ENCODE results near the gene SOS1. TPM values are rescaled to one million over a fixed set of nuclear protein-coding genes. Genes with fewer than 3 reads are reported as not detected.

SOS1 gene
- total and polyA plus RNA-seq, 4 donors, result 3.9 to 97.6 (median 14.6) TPM

- DNase-seq (no peak), ATAC-seq (ENCODE audit: insufficient read depth, low FRiP score) (no peak)
- Histone ChIP-seq H3K27ac (ENCODE audit: low read depth in 1 of 2, low read length in 1 of 2) (no peak overlapping the region), H3K27me3 (ENCODE audit: control insufficient read depth in 3 of 3, insufficient read depth in 3 of 3, low read length in 2 of 3) (no peaks in the 10 kb centered on the region), H3K9ac (ENCODE audit: insufficient read depth in 1 of 2, low read length in 2 of 2) (no peak overlapping the region), H3K36me3 (ENCODE audit: control insufficient read depth in 4 of 4, insufficient read depth in 4 of 4, low read length in 4 of 4) (no peaks in the 10 kb centered on the region), H3K4me3 (no peak overlapping the region), H3K9me3 (ENCODE audit: control insufficient read depth in 4 of 4, insufficient read depth in 3 of 4, low read length in 3 of 4) (no peaks in the 10 kb centered on the region), H3K4me1 (ENCODE audit: control insufficient read depth in 5 of 5, insufficient read depth in 5 of 5, low read length in 5 of 5) (peaks cover 0 to 7% (median 4%) of the 10 kb centered on the region in 5 donors)
- 82 to 85% methylated on average over 24 of the region's 24 CpGs for WGBS, 2 donors
- no peak for TF ChIP-seq CTCF (IDR thresholded peaks at IDR 0.05; ENCODE audit: control extremely low read depth, extremely low read depth)
Measured at GRCh38 chr2:38959466-38959865, 161.4 kb downstream of the SOS1 start.

DNA sequence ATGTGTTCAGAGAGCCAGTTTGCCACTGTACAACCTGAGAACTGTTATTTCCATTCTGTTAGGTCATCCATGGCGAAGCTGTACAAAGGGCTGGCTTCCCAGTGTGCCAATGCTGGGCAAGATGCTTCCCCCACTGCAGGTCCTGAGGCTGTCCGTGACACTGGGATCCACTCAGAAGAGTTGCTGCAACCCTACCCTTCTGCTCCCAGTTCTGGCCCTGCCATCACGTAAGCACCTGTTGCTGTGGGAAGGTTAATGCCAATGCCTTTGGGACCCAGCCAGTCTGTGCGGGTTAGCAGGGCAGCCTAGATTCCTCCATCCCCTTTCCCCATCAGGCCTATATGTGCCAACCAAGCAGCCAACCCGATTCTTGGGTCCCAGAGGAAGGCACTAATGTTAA is 162.9 kb downstream of the SOS1 start:
- WGBS, 2 donors, result 95 to 97% methylated on average over 5 of the region's 5 CpGs
- no peak overlapping the region for H3K4me3 ChIP-seq
- H3K27ac ChIP-seq (ENCODE audit: low read depth in 1 of 2, low read length in 1 of 2), result no peak overlapping the region
- no peak for TF ChIP-seq CTCF (IDR thresholded peaks at IDR 0.05; ENCODE audit: control extremely low read depth, extremely low read depth)
- H3K27me3 ChIP-seq (ENCODE audit: control insufficient read depth in 3 of 3, insufficient read depth in 3 of 3, low read length in 2 of 3), result no peaks in the 10 kb centered on the region
- no peak for ATAC-seq (ENCODE audit: insufficient read depth, low FRiP score)
- H3K36me3 ChIP-seq (ENCODE audit: control insufficient read depth in 4 of 4, insufficient read depth in 4 of 4, low read length in 4 of 4), result no peaks in the 10 kb centered on the region
- no peaks in the 10 kb centered on the region for H3K9me3 ChIP-seq (ENCODE audit: control insufficient read depth in 4 of 4, insufficient read depth in 3 of 4, low read length in 3 of 4)
- DNase-seq, result no peak
- no peak overlapping the region for H3K9ac ChIP-seq (ENCODE audit: insufficient read depth in 1 of 2, low read length in 2 of 2)
- H3K4me1 ChIP-seq (ENCODE audit: control insufficient read depth in 5 of 5, insufficient read depth in 5 of 5, low read length in 5 of 5), result peaks cover 0 to 7% (median 4%) of the 10 kb centered on the region in 5 donors

GRCh38 chr2:38951766-38952165 is 169.1 kb downstream of the SOS1 start:
- TF ChIP-seq CTCF (IDR thresholded peaks at IDR 0.05; ENCODE audit: control extremely low read depth, extremely low read depth), result no peak
- H3K4me3 ChIP-seq, result no peak overlapping the region
- DNase-seq, result peak; percentile 79 to 93 (median 87)

GRCh38 chr2:38948995-38949394 is 171.9 kb downstream of the SOS1 start:
- H3K9ac ChIP-seq (ENCODE audit: insufficient read depth in 1 of 2, low read length in 2 of 2), result no peak overlapping the region
- H3K36me3 ChIP-seq (ENCODE audit: control insufficient read depth in 4 of 4, insufficient read depth in 4 of 4, low read length in 4 of 4), result no peaks in the 10 kb centered on the region
- no peak overlapping the region for H3K27ac ChIP-seq (ENCODE audit: low read depth in 1 of 2, low read length in 1 of 2)
- WGBS, 2 donors, result 79% methylated on average over 4 of the region's 4 CpGs
- peaks cover 0 to 11% (median 0%) of the 10 kb centered on the region in 5 donors for H3K4me1 ChIP-seq (ENCODE audit: control insufficient read depth in 5 of 5, insufficient read depth in 5 of 5, low read length in 5 of 5)
- DNase-seq (no peak), ATAC-seq (ENCODE audit: insufficient read depth, low FRiP score) (no peak)
- peaks cover 0 to 2% (median 0%) of the 10 kb centered on the region in 4 donors for H3K9me3 ChIP-seq (ENCODE audit: control insufficient read depth in 4 of 4, insufficient read depth in 3 of 4, low read length in 3 of 4)
- H3K27me3 ChIP-seq (ENCODE audit: control insufficient read depth in 3 of 3, insufficient read depth in 3 of 3, low read length in 2 of 3), result no peaks in the 10 kb centered on the region
- no peak overlapping the region for H3K4me3 ChIP-seq
- no peak for TF ChIP-seq CTCF (IDR thresholded peaks at IDR 0.05; ENCODE audit: control extremely low read depth, extremely low read depth)

More at GRCh38 chr2:38951766-38952165, 169.1 kb downstream of the SOS1 start:
- Histone ChIP-seq H3K9me3 (ENCODE audit: control insufficient read depth in 4 of 4, insufficient read depth in 3 of 4, low read length in 3 of 4) (peaks cover 0 to 2% (median 0%) of the 10 kb centered on the region in 4 donors), H3K9ac (ENCODE audit: insufficient read depth in 1 of 2, low read length in 2 of 2) (no peak overlapping the region), H3K27ac (ENCODE audit: low read depth in 1 of 2, low read length in 1 of 2) (no peak overlapping the region), H3K4me1 (ENCODE audit: control insufficient read depth in 5 of 5, insufficient read depth in 5 of 5, low read length in 5 of 5) (peaks cover 0 to 7% (median 0%) of the 10 kb centered on the region in 5 donors), H3K27me3 (ENCODE audit: control insufficient read depth in 3 of 3, insufficient read depth in 3 of 3, low read length in 2 of 3) (no peaks in the 10 kb centered on the region), H3K36me3 (ENCODE audit: control insufficient read depth in 4 of 4, insufficient read depth in 4 of 4, low read length in 4 of 4) (no peaks in the 10 kb centered on the region)
- ATAC-seq (ENCODE audit: insufficient read depth, low FRiP score), result no peak
